ENCODE results near the gene HSPA12B.
A peak's percentile ranks its signal among the peaks of the same experiment; 100 is the strongest.

The HSPA12B gene

GRCh38 chr20:3734111-3734843, 1.8 kb downstream of the HSPA12B start:
- no peak overlapping the region for H3K4me3 Mint-ChIP-seq
- H3K9me3 Mint-ChIP-seq, result no peaks in the 10 kb centered on the region
- H3K27ac Mint-ChIP-seq, result no peak overlapping the region
- peaks cover 22% of the 10 kb centered on the region for H3K27me3 Mint-ChIP-seq
- no peaks in the 10 kb centered on the region for H3K4me1 Mint-ChIP-seq
- H3K36me3 Mint-ChIP-seq, result no peaks in the 10 kb centered on the region

DNA sequence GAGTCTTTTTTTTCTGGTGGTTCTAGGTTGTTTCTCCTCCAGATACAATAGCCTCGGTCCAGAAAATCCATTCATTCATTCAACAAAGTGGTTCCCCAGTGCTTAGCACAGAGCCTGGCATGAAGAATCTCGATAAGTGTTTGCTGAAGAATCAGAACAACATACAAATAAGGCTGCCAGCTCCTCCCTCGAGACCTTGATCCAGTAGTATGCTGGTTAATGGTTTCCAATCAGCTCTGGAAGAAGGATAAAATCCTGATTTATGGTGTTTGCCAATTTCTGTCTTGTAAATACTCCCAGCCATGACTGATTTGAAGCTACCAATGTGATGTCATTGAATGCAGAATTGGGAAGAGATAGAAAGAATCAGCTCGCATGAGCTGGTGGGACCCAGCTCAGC, 3.3 kb downstream of the HSPA12B start:
- H3K36me3 Mint-ChIP-seq, result no peaks in the 10 kb centered on the region
- H3K27ac Mint-ChIP-seq, result no peak overlapping the region
- no peaks in the 10 kb centered on the region for H3K4me1 Mint-ChIP-seq
- no peak overlapping the region for H3K4me3 Mint-ChIP-seq
- H3K27me3 Mint-ChIP-seq, result peaks cover 16% of the 10 kb centered on the region
- no peaks in the 10 kb centered on the region for H3K9me3 Mint-ChIP-seq

GRCh38 chr20:3738111-3739053, 5.9 kb downstream of the HSPA12B start:
- no peak overlapping the region for H3K4me3 Mint-ChIP-seq
- H3K9me3 Mint-ChIP-seq, result no peaks in the 10 kb centered on the region
- no peaks in the 10 kb centered on the region for H3K36me3 Mint-ChIP-seq
- no peaks in the 10 kb centered on the region for H3K4me1 Mint-ChIP-seq
- H3K27me3 Mint-ChIP-seq, result peaks cover 4% of the 10 kb centered on the region
- peak overlapping the region; percentile 41 for H3K27ac Mint-ChIP-seq

DNA sequence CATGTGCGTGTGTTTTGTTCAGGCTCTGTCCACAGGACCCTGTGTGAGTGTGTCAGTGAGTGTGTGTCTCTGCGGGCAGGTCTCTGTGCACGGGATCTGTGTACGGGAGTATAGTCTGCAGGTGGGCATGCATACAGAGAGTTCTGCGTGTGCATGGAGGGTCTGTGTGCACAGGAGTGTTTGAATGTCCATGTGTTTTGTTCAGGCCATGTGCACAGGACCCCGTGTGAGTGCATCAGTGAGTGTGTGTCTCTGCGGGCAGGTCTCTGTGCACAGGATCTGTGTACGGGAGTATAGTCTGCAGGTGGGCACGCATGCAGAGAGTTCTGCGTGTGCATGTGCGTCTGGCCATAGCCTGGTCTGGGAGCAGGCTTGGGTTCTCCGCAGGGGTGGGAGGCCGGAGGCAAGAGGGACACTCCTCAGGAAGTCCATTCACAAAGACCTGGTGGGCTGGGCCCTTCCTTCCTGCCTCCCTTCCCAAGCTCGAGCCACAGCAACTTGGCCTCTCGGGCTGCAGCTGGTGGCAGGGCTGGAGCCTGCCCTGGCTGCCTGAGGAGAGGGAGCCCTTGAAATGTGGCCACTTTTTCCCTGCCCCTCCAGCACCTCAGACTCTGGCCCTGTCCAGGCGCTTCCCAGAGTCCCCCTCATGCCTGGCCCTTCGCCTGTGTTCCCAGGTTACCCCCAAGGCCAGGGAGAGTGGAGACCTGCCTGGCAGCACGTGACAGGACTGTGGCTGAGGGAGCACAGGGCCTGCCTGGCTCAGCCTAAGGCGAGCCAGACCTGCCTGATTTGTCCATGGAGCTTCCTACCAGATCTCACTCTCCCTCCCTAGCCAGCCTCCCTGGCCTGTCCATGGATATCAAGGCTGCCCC, 6.8 kb downstream of the HSPA12B start:
- no peaks in the 10 kb centered on the region for H3K36me3 Mint-ChIP-seq
- H3K27ac Mint-ChIP-seq, result no peak overlapping the region
- peaks cover 2% of the 10 kb centered on the region for H3K4me1 Mint-ChIP-seq
- H3K9me3 Mint-ChIP-seq, result no peaks in the 10 kb centered on the region
- no peak overlapping the region for H3K4me3 Mint-ChIP-seq
- no peaks in the 10 kb centered on the region for H3K27me3 Mint-ChIP-seq

DNA sequence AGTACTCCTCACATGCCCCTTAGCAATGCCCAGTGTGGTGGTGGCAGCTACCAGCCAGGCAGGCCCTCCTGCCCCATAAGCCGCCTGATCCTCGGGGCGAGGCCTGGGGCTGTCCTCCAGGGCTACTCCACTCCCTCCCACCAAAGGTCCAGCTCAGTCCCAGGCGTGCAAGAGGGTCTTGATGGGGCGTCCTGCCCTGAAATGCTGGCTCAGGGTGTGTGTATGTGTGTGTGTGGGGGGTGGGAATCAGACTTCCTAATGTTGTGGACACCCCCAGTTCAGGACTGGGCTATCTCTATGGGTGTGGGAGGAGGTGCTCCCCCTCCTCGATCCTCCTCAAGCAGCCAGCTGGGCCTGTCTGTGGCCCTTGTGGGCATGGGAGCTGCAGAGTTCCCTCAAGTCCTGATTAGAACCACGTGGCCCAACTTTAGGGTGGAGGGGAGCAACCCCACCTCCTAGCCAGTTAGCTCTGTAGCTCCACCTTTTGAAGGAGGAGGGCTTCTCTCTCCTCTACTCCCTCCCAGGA, 7.5 kb downstream of the HSPA12B start:
- no peak overlapping the region for H3K4me3 Mint-ChIP-seq
- peaks cover 8% of the 10 kb centered on the region for H3K4me1 Mint-ChIP-seq
- H3K36me3 Mint-ChIP-seq, result no peaks in the 10 kb centered on the region
- no peak overlapping the region for H3K27ac Mint-ChIP-seq
- no peaks in the 10 kb centered on the region for H3K27me3 Mint-ChIP-seq
- H3K9me3 Mint-ChIP-seq, result no peaks in the 10 kb centered on the region

GRCh38 chr20:3740615-3741301, 8.3 kb downstream of the HSPA12B start:
- no peaks in the 10 kb centered on the region for H3K27me3 Mint-ChIP-seq
- peaks cover 8% of the 10 kb centered on the region for H3K4me1 Mint-ChIP-seq
- no peak overlapping the region for H3K4me3 Mint-ChIP-seq
- H3K9me3 Mint-ChIP-seq, result no peaks in the 10 kb centered on the region
- no peaks in the 10 kb centered on the region for H3K36me3 Mint-ChIP-seq
- no peak overlapping the region for H3K27ac Mint-ChIP-seq

- Mint-ChIP-seq H3K36me3 (no peaks in the 10 kb centered on the region), H3K27ac (no peak overlapping the region), H3K27me3 (no peaks in the 10 kb centered on the region), H3K9me3 (no peaks in the 10 kb centered on the region), H3K4me1 (peaks cover 8% of the 10 kb centered on the region), H3K4me3 (no peak overlapping the region)
Measured at GRCh38 chr20:3741836-3742458, 9.5 kb downstream of the HSPA12B start.

DNA sequence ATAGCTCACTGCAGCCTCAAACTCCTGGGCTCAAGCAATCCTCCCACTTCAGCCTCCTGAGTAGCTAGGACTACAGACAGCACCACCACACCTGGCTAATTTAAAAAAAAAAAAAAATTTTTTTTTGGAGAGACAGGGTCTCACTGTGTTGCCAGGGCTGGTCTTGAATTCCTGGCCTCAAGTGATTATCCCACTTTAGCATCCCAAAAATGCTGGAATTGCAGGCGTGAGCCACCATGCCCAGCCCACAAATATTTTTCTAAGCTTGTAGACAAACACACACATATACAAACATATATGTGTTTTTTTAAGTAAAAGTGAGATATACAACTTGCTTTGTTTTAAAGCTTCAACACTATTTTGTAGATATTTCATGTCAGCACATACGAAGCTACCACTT, 10.8 kb downstream of the HSPA12B start:
- peaks cover 8% of the 10 kb centered on the region for H3K4me1 Mint-ChIP-seq
- no peaks in the 10 kb centered on the region for H3K36me3 Mint-ChIP-seq
- H3K27me3 Mint-ChIP-seq, result no peaks in the 10 kb centered on the region
- H3K27ac Mint-ChIP-seq, result no peak overlapping the region
- H3K4me3 Mint-ChIP-seq, result peak overlapping the region; percentile 23
- H3K9me3 Mint-ChIP-seq, result no peaks in the 10 kb centered on the region

DNA sequence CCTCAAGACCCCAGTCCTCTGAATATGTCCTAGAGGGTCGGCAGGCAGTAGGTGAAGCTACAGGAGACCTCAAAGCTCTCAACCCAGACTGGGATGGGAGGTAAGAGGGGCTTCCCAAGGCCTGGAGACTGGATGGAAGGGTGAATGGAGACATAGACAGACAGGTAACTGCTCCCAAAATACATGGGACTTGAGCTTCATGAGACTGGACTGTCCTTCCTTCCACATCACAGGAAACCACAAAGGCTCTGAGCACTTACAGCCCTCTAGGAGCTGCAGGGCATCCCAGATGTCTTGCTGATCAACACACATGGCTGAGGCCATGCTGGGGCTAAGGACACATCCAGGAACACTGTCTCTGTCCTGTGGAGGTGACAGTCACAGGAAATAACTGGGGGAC, 11.6 kb downstream of the HSPA12B start:
- H3K27ac Mint-ChIP-seq, result no peak overlapping the region
- no peak overlapping the region for H3K4me3 Mint-ChIP-seq
- peaks cover 8% of the 10 kb centered on the region for H3K4me1 Mint-ChIP-seq
- H3K9me3 Mint-ChIP-seq, result no peaks in the 10 kb centered on the region
- H3K36me3 Mint-ChIP-seq, result no peaks in the 10 kb centered on the region
- peaks cover 1% of the 10 kb centered on the region for H3K27me3 Mint-ChIP-seq

- no peaks in the 10 kb centered on the region for H3K9me3 Mint-ChIP-seq
- H3K27ac Mint-ChIP-seq, result no peak overlapping the region
Measured at GRCh38 chr20:3744806-3745685, 12.6 kb downstream of the HSPA12B start.

GRCh38 chr20:3745686-3746173, 13.2 kb downstream of the HSPA12B start:
- Mint-ChIP-seq H3K27ac (no peak overlapping the region), H3K27me3 (peaks cover 1% of the 10 kb centered on the region), H3K9me3 (no peaks in the 10 kb centered on the region), H3K4me3 (no peak overlapping the region), H3K4me1 (peaks cover 8% of the 10 kb centered on the region), H3K36me3 (no peaks in the 10 kb centered on the region)

More at GRCh38 chr20:3744806-3745685, 12.6 kb downstream of the HSPA12B start:
- peaks cover 8% of the 10 kb centered on the region for H3K4me1 Mint-ChIP-seq
- peak overlapping the region; percentile 66 for H3K4me3 Mint-ChIP-seq
- H3K36me3 Mint-ChIP-seq, result no peaks in the 10 kb centered on the region
- peaks cover 1% of the 10 kb centered on the region for H3K27me3 Mint-ChIP-seq

GRCh38 chr20:3747471-3747870, 15.0 kb downstream of the HSPA12B start:
- Mint-ChIP-seq H3K27ac (no peak overlapping the region), H3K9me3 (no peaks in the 10 kb centered on the region), H3K4me1 (peaks cover 17% of the 10 kb centered on the region), H3K27me3 (peaks cover 1% of the 10 kb centered on the region), H3K4me3 (no peak overlapping the region), H3K36me3 (no peaks in the 10 kb centered on the region)

GRCh38 chr20:3748073-3748472, 15.6 kb downstream of the HSPA12B start:
- H3K27ac Mint-ChIP-seq, result no peak overlapping the region
- no peak overlapping the region for H3K4me3 Mint-ChIP-seq
- peaks cover 1% of the 10 kb centered on the region for H3K27me3 Mint-ChIP-seq
- no peaks in the 10 kb centered on the region for H3K36me3 Mint-ChIP-seq
- H3K9me3 Mint-ChIP-seq, result no peaks in the 10 kb centered on the region
- H3K4me1 Mint-ChIP-seq, result peaks cover 18% of the 10 kb centered on the region

Measured in activated naive CD4-positive, alpha-beta T cell treated with anti-CD3 and anti-CD28 coated beads, Interleukin-2, amount 50 U/mL, for 24 hours (primary cell).